GM23338 (cell line): ENCODE data around the gene PPARD. TPM values are rescaled to one million over a fixed set of nuclear protein-coding genes. Genes with fewer than 3 reads are reported as not detected.

Experiments
- ATAC-seq: fragments of 200-7000 bp; cut with Tn5 transposase; 3 replicates; pipeline ENCODE4 v1.9.1; 2020
- DNase-seq: peaks from one replicate; pipeline ENCODE4 v3.0.0-alpha.2; 2015; ENCODE audit warnings: low spot score
- H2AFZ ChIP-seq: fragments of 200-600 bp; sonication (generic); 2 replicates; pipeline ENCODE4 v1.8.0; 2016; ENCODE audit warnings: antibody characterized with exemption, mild to moderate bottlenecking, moderate library complexity
- H3F3A ChIP-seq: fragments of 200-600 bp; sonication (generic); replicated peaks from 2 replicates; pipeline ENCODE4 v1.8.0; 2017; ENCODE audit warnings: antibody characterized with exemption, mixed run types, low read depth
- H3K27ac ChIP-seq: fragments of 200-600 bp; sonication (generic); 2 replicates; pipeline ENCODE4 v1.6.1; 2016; ENCODE audit warnings: low read depth
- H3K27me3 ChIP-seq: fragments of 200-600 bp; sonication (generic); 2 replicates; pipeline ENCODE4 v1.8.0; 2016; ENCODE audit warnings: mild to moderate bottlenecking, mixed run types, moderate library complexity; ENCODE audit not compliant: insufficient read depth
- H3K36me3 ChIP-seq: fragments of 200-600 bp; sonication (generic); 2 replicates; pipeline ENCODE4 v1.8.0; 2016; ENCODE audit warnings: mild to moderate bottlenecking; ENCODE audit not compliant: insufficient read depth
- H3K4me1 ChIP-seq: fragments of 200-600 bp; sonication (generic); 2 replicates; pipeline ENCODE4 v1.8.0; 2016; ENCODE audit warnings: mild to moderate bottlenecking, moderate library complexity; ENCODE audit not compliant: insufficient read depth
- H3K4me2 ChIP-seq: fragments of 200-600 bp; sonication (generic); 2 replicates; pipeline ENCODE4 v1.7.1; 2017; ENCODE audit warnings: mixed run types
- H3K4me3 ChIP-seq: fragments of 200-600 bp; sonication (generic); 2 replicates; pipeline ENCODE4 v1.6.1; 2016; ENCODE audit warnings: mixed run types
- H3K79me2 ChIP-seq: fragments of 200-600 bp; sonication (generic); replicated peaks from 2 replicates; pipeline ENCODE4 v1.8.0; 2017; ENCODE audit warnings: mild to moderate bottlenecking; ENCODE audit not compliant: insufficient read depth
- H3K9me2 ChIP-seq: fragments of 200-600 bp; sonication (generic); 2 replicates; pipeline ENCODE4 v1.8.0; 2017; ENCODE audit not compliant: insufficient read depth
- H4K20me1 ChIP-seq: fragments of 200-600 bp; sonication (generic); replicated peaks from 2 replicates; pipeline ENCODE4 v1.8.0; 2017; ENCODE audit warnings: mild to moderate bottlenecking; ENCODE audit not compliant: insufficient read depth
- H3K27ac Mint-ChIP-seq: 2 replicates; pipeline ENCODE4 v1.8.0; 2020; ENCODE audit warnings: inconsistent platforms, mild to moderate bottlenecking, moderate library complexity, mixed read lengths
- H3K27me3 Mint-ChIP-seq: 3 replicates; pipeline ENCODE4 v1.8.0; 2022; ENCODE audit warnings: low read depth, mild to moderate bottlenecking, moderate library complexity, mixed read lengths, inconsistent platforms; ENCODE audit not compliant: insufficient read depth, poor library complexity
- H3K36me3 Mint-ChIP-seq: 3 replicates; pipeline ENCODE4 v1.8.0; 2021; ENCODE audit warnings: low read depth, mild to moderate bottlenecking, inconsistent platforms, moderate library complexity, mixed read lengths
- H3K4me1 Mint-ChIP-seq: 3 replicates; pipeline ENCODE4 v1.8.0; 2020; ENCODE audit warnings: mild to moderate bottlenecking, inconsistent platforms, mixed read lengths
- H3K4me3 Mint-ChIP-seq: 3 replicates; pipeline ENCODE4 v1.8.0; 2021; ENCODE audit warnings: moderate library complexity, mild to moderate bottlenecking, inconsistent platforms, mixed read lengths
- H3K9me3 Mint-ChIP-seq: 3 replicates; pipeline ENCODE4 v1.8.0; 2020; ENCODE audit warnings: moderate library complexity, mild to moderate bottlenecking, inconsistent platforms, mixed read lengths
- CREB1 ChIP-seq: fragments of 250-450 bp; sonication (Bioruptor Pico); IDR thresholded peaks from 2 replicates; pipeline ENCODE4 v1.5.0; 2020; ENCODE audit warnings: low read depth, mild to moderate bottlenecking, moderate library complexity
- EZH2phosphoT487 ChIP-seq: fragments of 200-600 bp; sonication (generic); IDR thresholded peaks from one replicate; pipeline ENCODE4 v1.8.1; 2018; ENCODE audit warnings: antibody characterized with exemption; ENCODE audit not compliant: unreplicated experiment
- NANOG ChIP-seq: IDR thresholded peaks from 2 replicates; pipeline ENCODE4 v1.6.1; 2016; ENCODE audit warnings: antibody characterized with exemption, borderline replicate concordance
- POLR2AphosphoS5 ChIP-seq: IDR thresholded peaks from 2 replicates; pipeline ENCODE4 v1.6.1; 2016; ENCODE audit warnings: antibody characterized with exemption, low read depth
- polyA plus RNA-seq: library from polyadenylated mRNA; unstranded; fragments of >200 nt; fragmentation: Nextera tagmentation; extraction: Ambion mirVana; gene quantifications from 2 replicates; pipeline ENCODE4 v1.2.1, GENCODE V29; 2016
- total RNA-seq: library from RNA; depleted of rRNA; stranded (reverse); fragments of >200 nt; shearing (Covaris generic); gene quantifications from 2 replicates; pipeline ENCODE4 v1.2.3, GENCODE V29; 2014
- TF ChIP-seq, protein P1 (sequence below): IDR thresholded peaks from one replicate; pipeline ENCODE4 v1.6.1; 2018; ENCODE audit warnings: antibody characterized with exemption; ENCODE audit not compliant: unreplicated experiment
- TF ChIP-seq, protein P2 (sequence below): IDR thresholded peaks from 2 replicates; pipeline ENCODE4 v1.6.1; 2016; ENCODE audit warnings: antibody characterized with exemption
- TF ChIP-seq, protein P3 (sequence below): fragments of 250-450 bp; sonication (Bioruptor Pico); IDR thresholded peaks from 2 replicates; pipeline ENCODE4 v1.5.0; 2020; ENCODE audit warnings: mild to moderate bottlenecking, moderate library complexity

The PPARD gene
- total and polyA plus RNA-seq, 2 experiments from 2014 or later, result 5.1 to 9.7 TPM

DNA sequence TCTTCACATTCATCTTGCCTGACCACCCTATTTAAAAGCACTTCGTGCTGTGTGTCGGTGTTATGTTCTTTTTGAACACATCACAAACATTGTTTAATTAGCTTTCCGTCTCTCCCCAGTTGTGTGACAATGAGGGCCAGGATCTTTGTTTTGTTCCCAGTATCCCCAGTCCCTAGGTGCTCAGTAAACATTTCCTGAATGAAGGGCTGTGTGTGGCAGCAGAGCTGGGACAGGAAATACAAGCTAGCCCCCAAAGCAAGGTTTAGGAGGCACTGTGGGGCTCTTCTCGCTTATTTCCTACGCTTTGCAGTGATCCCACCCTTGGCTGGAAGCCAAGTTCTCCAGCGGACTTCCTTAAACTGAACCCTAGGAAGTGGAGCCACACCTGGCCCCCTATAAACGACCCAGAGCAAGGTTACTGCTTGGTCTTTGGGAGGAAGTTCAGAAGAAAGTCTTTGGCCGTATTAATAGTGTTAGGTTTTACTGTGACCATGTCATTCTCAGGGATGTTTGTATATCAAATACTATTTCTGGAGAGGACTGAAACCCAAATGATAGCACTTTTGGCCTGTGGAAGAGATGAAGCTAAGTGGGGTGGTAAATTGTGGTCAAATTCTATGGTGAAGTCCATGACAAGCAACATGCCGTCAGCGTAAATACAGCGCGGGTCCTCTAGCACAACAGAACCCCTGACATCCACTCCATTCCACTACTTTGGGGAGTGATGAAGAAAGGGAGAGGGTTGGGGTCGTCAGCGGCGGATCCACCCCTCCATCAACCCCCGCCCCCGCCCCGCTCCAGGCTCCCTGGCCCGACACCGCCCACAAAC is 109.2 kb downstream of the PPARD start:
- Histone ChIP-seq H3K4me1 (peaks cover 27% of the 10 kb centered on the region), H3K79me2 (peaks cover 6% of the 10 kb centered on the region; the same call in 1 of the 2 replicates), H3K27me3 (peaks cover 9% of the 10 kb centered on the region; the same call in 1 of the 2 replicates), H3K36me3 (0 out of 2 replicates have a peak, but pooled peaks cover 4% of the 10 kb centered on the region), H4K20me1 (no peaks in the 10 kb centered on the region; the same call in 1 of the 2 replicates), H3K4me3 (peak overlapping the region; percentile 83), H2AFZ (peak overlapping the region; percentile 96), H3F3A (0 out of 2 replicates have a peak, but pooled peaks cover 3% of the 10 kb centered on the region), H3K4me2 (peak overlapping the region; percentile 93), H3K9me2 (no peaks in the 10 kb centered on the region), H3K27ac (0 out of 2 replicates have a peak overlapping the region, but pooled peaks have one; percentile 6)
- Mint-ChIP-seq H3K27ac (no peak overlapping the region), H3K4me3 (peak overlapping the region; percentile 74), H3K36me3 (peaks cover 13% of the 10 kb centered on the region), H3K4me1 (peaks cover 30% of the 10 kb centered on the region), H3K27me3 (peaks cover 9% of the 10 kb centered on the region), H3K9me3 (no peaks in the 10 kb centered on the region)
- DNase-seq (peak; percentile 13), ATAC-seq (no peak)
- TF ChIP-seq NANOG (no peak), CREB1 (no peak)
- TF ChIP-seq, protein P1, sequence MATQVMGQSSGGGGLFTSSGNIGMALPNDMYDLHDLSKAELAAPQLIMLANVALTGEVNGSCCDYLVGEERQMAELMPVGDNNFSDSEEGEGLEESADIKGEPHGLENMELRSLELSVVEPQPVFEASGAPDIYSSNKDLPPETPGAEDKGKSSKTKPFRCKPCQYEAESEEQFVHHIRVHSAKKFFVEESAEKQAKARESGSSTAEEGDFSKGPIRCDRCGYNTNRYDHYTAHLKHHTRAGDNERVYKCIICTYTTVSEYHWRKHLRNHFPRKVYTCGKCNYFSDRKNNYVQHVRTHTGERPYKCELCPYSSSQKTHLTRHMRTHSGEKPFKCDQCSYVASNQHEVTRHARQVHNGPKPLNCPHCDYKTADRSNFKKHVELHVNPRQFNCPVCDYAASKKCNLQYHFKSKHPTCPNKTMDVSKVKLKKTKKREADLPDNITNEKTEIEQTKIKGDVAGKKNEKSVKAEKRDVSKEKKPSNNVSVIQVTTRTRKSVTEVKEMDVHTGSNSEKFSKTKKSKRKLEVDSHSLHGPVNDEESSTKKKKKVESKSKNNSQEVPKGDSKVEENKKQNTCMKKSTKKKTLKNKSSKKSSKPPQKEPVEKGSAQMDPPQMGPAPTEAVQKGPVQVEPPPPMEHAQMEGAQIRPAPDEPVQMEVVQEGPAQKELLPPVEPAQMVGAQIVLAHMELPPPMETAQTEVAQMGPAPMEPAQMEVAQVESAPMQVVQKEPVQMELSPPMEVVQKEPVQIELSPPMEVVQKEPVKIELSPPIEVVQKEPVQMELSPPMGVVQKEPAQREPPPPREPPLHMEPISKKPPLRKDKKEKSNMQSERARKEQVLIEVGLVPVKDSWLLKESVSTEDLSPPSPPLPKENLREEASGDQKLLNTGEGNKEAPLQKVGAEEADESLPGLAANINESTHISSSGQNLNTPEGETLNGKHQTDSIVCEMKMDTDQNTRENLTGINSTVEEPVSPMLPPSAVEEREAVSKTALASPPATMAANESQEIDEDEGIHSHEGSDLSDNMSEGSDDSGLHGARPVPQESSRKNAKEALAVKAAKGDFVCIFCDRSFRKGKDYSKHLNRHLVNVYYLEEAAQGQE, result no peak

DNA sequence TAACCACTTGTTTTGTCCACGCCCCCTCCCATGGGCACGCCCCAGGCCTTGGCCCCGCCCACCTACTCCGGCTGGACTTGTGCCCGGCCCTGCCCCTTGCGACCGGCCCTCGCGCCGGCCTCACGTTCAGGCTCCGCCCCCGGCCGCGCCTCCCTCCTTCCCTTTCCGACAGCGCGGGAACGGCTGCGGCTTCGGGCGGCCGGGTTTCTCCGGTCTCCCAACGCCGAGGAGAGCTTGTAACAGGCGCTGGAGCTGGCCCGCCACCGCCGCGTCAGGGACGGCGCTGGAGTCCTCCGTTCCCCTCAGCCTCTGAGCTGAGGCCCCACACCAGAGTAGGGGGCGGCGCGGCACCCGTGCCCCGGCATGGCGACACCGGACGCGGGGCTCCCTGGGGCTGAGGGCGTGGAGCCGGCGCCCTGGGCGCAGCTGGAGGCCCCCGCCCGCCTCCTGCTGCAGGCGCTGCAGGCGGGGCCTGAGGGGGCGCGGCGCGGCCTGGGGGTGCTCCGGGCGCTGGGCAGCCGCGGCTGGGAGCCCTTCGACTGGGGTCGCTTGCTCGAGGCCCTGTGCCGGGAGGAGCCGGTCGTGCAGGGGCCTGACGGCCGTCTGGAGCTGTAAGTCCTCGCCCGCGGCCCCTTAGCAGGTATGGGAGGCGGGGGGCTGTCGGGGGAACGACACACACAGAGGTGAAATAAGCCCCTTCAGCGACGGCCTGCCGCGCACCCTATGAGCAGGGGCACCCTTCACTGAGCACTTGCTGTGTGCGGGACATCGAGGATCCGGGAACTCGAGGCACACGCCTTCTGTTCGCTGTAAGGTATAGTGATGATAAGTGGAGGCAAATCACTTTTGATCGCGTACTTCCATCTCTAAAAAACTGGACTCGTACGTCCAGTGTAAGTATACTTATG is 110.1 kb downstream of the PPARD start, which contains the start of gene FANCE:
Gene FANCE (plus strand): TSS at position 156 of the 908 bp plus-strand sequence. CDS start 208 bp downstream, at position 364.
- Mint-ChIP-seq H3K4me1 (peaks cover 30% of the 10 kb centered on the region), H3K27me3 (peaks cover 9% of the 10 kb centered on the region), H3K4me3 (peak within 1 kb of the TSS; percentile 74), H3K27ac (no peak within 1 kb of the TSS), H3K9me3 (no peaks in the 10 kb centered on the region), H3K36me3 (peaks cover 15% of the 10 kb centered on the region)
- H3K4me2 ChIP-seq, result peak within 1 kb of the TSS; percentile 93
- peaks cover 9% of the 10 kb centered on the region; the same call in 1 of the 2 replicates for H3K27me3 ChIP-seq
- ATAC-seq (peak; percentile 87), DNase-seq (peak; percentile 99)
- H3K79me2 ChIP-seq, result peaks cover 6% of the 10 kb centered on the region; the same call in 1 of the 2 replicates
- 0 out of 2 replicates have a peak within 1 kb of the TSS, but pooled peaks have one; percentile 6 for H3K27ac ChIP-seq
- peaks cover 27% of the 10 kb centered on the region for H3K4me1 ChIP-seq
- H2AFZ ChIP-seq, result peak within 1 kb of the TSS; percentile 96
- 0 out of 2 replicates have a peak, but pooled peaks cover 4% of the 10 kb centered on the region for H3K36me3 ChIP-seq
- peak within 1 kb of the TSS; percentile 83 for H3K4me3 ChIP-seq
- H3K9me2 ChIP-seq, result no peaks in the 10 kb centered on the region
- no peaks in the 10 kb centered on the region; the same call in 1 of the 2 replicates for H4K20me1 ChIP-seq
- H3F3A ChIP-seq, result 0 out of 2 replicates have a peak, but pooled peaks cover 3% of the 10 kb centered on the region
- TF ChIP-seq EZH2phosphoT487 (no peak), POLR2AphosphoS5 (peak; percentile 80)
- TF ChIP-seq, protein P2, sequence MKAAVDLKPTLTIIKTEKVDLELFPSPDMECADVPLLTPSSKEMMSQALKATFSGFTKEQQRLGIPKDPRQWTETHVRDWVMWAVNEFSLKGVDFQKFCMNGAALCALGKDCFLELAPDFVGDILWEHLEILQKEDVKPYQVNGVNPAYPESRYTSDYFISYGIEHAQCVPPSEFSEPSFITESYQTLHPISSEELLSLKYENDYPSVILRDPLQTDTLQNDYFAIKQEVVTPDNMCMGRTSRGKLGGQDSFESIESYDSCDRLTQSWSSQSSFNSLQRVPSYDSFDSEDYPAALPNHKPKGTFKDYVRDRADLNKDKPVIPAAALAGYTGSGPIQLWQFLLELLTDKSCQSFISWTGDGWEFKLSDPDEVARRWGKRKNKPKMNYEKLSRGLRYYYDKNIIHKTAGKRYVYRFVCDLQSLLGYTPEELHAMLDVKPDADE, result no peak
- TF ChIP-seq, protein P3, sequence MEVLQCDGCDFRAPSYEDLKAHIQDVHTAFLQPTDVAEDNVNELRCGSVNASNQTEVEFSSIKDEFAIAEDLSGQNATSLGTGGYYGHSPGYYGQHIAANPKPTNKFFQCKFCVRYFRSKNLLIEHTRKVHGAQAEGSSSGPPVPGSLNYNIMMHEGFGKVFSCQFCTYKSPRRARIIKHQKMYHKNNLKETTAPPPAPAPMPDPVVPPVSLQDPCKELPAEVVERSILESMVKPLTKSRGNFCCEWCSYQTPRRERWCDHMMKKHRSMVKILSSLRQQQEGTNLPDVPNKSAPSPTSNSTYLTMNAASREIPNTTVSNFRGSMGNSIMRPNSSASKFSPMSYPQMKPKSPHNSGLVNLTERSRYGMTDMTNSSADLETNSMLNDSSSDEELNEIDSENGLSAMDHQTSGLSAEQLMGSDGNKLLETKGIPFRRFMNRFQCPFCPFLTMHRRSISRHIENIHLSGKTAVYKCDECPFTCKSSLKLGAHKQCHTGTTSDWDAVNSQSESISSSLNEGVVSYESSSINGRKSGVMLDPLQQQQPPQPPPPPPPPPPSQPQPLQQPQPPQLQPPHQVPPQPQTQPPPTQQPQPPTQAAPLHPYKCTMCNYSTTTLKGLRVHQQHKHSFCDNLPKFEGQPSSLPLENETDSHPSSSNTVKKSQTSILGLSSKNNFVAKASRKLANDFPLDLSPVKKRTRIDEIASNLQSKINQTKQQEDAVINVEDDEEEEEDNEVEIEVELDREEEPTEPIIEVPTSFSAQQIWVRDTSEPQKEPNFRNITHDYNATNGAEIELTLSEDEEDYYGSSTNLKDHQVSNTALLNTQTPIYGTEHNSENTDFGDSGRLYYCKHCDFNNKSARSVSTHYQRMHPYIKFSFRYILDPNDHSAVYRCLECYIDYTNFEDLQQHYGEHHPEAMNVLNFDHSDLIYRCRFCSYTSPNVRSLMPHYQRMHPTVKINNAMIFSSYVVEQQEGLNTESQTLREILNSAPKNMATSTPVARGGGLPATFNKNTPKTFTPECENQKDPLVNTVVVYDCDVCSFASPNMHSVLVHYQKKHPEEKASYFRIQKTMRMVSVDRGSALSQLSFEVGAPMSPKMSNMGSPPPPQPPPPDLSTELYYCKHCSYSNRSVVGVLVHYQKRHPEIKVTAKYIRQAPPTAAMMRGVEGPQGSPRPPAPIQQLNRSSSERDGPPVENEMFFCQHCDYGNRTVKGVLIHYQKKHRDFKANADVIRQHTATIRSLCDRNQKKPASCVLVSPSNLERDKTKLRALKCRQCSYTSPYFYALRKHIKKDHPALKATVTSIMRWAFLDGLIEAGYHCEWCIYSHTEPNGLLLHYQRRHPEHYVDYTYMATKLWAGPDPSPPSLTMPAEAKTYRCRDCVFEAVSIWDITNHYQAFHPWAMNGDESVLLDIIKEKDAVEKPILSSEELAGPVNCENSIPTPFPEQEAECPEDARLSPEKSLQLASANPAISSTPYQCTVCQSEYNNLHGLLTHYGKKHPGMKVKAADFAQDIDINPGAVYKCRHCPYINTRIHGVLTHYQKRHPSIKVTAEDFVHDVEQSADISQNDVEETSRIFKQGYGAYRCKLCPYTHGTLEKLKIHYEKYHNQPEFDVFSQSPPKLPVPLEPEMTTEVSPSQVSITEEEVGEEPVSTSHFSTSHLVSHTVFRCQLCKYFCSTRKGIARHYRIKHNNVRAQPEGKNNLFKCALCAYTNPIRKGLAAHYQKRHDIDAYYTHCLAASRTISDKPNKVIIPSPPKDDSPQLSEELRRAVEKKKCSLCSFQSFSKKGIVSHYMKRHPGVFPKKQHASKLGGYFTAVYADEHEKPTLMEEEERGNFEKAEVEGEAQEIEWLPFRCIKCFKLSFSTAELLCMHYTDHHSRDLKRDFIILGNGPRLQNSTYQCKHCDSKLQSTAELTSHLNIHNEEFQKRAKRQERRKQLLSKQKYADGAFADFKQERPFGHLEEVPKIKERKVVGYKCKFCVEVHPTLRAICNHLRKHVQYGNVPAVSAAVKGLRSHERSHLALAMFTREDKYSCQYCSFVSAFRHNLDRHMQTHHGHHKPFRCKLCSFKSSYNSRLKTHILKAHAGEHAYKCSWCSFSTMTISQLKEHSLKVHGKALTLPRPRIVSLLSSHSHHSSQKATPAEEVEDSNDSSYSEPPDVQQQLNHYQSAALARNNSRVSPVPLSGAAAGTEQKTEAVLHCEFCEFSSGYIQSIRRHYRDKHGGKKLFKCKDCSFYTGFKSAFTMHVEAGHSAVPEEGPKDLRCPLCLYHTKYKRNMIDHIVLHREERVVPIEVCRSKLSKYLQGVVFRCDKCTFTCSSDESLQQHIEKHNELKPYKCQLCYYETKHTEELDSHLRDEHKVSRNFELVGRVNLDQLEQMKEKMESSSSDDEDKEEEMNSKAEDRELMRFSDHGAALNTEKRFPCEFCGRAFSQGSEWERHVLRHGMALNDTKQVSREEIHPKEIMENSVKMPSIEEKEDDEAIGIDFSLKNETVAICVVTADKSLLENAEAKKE (CRISPR knock-in tag), result no peak
